BLaER1 (cell line): ENCODE measurements around the gene TFF2.

Experiments used
- H3K27ac ChIP-seq: shearing (Covaris generic); formaldehyde crosslinking; 2 replicates; pipeline ENCODE4 v1.8.1; 2022
- H3K27me3 ChIP-seq: shearing (Covaris generic); formaldehyde crosslinking; 2 replicates; pipeline ENCODE4 v1.8.1; 2022
- H3K36me3 ChIP-seq: shearing (Covaris generic); formaldehyde crosslinking; 2 replicates; pipeline ENCODE4 v1.8.1; 2022
- H3K4me1 ChIP-seq: shearing (Covaris generic); formaldehyde crosslinking; 2 replicates; pipeline ENCODE4 v1.8.1; 2022
- H3K4me2 ChIP-seq: shearing (Covaris generic); formaldehyde crosslinking; 2 replicates; pipeline ENCODE4 v1.8.1; 2022
- H3K4me3 ChIP-seq: shearing (Covaris generic); formaldehyde crosslinking; 2 replicates; pipeline ENCODE4 v1.8.1; 2022
- H3K9ac ChIP-seq: shearing (Covaris generic); formaldehyde crosslinking; 2 replicates; pipeline ENCODE4 v1.8.1; 2022
- H3K9me3 ChIP-seq: shearing (Covaris generic); formaldehyde crosslinking; 2 replicates; pipeline ENCODE4 v1.8.1; 2022
- H4K20me1 ChIP-seq: shearing (Covaris generic); formaldehyde crosslinking; 2 replicates; pipeline ENCODE4 v1.8.1; 2022
- Cebpa-rat ChIP-seq: shearing (Covaris generic); IDR thresholded peaks from 2 replicates; pipeline ENCODE4 v1.8.1; 2022

The TFF2 gene

GRCh38 chr21:42341776-42342542, 8.8 kb downstream of the TFF2 start:
- Histone ChIP-seq H3K9me3 (no peaks in the 10 kb centered on the region), H3K9ac (no peak overlapping the region), H3K27ac (no peak overlapping the region), H3K4me2 (no peak overlapping the region), H3K36me3 (no peaks in the 10 kb centered on the region), H4K20me1 (no peaks in the 10 kb centered on the region), H3K4me1 (peaks cover 6% of the 10 kb centered on the region), H3K27me3 (no peaks in the 10 kb centered on the region), H3K4me3 (no peak overlapping the region)
- no peak for TF ChIP-seq Cebpa-rat

GRCh38 chr21:42340187-42341050, 10.4 kb downstream of the TFF2 start:
- H3K36me3 ChIP-seq, result no peaks in the 10 kb centered on the region
- H3K27ac ChIP-seq, result no peak overlapping the region
- H3K4me2 ChIP-seq, result no peak overlapping the region
- H3K9ac ChIP-seq, result no peak overlapping the region
- H3K4me1 ChIP-seq, result peaks cover 6% of the 10 kb centered on the region
- no peak for TF ChIP-seq Cebpa-rat
- no peak overlapping the region for H3K4me3 ChIP-seq
- H3K9me3 ChIP-seq, result no peaks in the 10 kb centered on the region
- H4K20me1 ChIP-seq, result no peaks in the 10 kb centered on the region
- no peaks in the 10 kb centered on the region for H3K27me3 ChIP-seq

- Histone ChIP-seq H3K4me1 (peaks cover 6% of the 10 kb centered on the region), H3K4me3 (no peak overlapping the region), H3K27me3 (no peaks in the 10 kb centered on the region), H3K9ac (no peak overlapping the region), H3K36me3 (no peaks in the 10 kb centered on the region), H3K9me3 (no peaks in the 10 kb centered on the region), H3K27ac (no peak overlapping the region), H3K4me2 (no peak overlapping the region), H4K20me1 (no peaks in the 10 kb centered on the region)
- TF ChIP-seq Cebpa-rat, result no peak
Measured at GRCh38 chr21:42338729-42339715, 11.8 kb downstream of the TFF2 start.

GRCh38 chr21:42337830-42338728, 12.7 kb downstream of the TFF2 start:
- Histone ChIP-seq H4K20me1 (no peaks in the 10 kb centered on the region), H3K27ac (no peak overlapping the region), H3K4me2 (no peak overlapping the region), H3K4me1 (peaks cover 6% of the 10 kb centered on the region), H3K4me3 (no peak overlapping the region), H3K9ac (no peak overlapping the region), H3K9me3 (no peaks in the 10 kb centered on the region), H3K36me3 (no peaks in the 10 kb centered on the region), H3K27me3 (no peaks in the 10 kb centered on the region)
- TF ChIP-seq Cebpa-rat, result no peak

- H3K27ac ChIP-seq, result no peak overlapping the region
- no peak for TF ChIP-seq Cebpa-rat
- H3K9ac ChIP-seq, result no peak overlapping the region
- H3K36me3 ChIP-seq, result no peaks in the 10 kb centered on the region
- H4K20me1 ChIP-seq, result no peaks in the 10 kb centered on the region
- no peaks in the 10 kb centered on the region for H3K27me3 ChIP-seq
- H3K4me1 ChIP-seq, result peaks cover 6% of the 10 kb centered on the region
- no peak overlapping the region for H3K4me3 ChIP-seq
- no peak overlapping the region for H3K4me2 ChIP-seq
- 0 out of 2 replicates have a peak, but pooled peaks cover 4% of the 10 kb centered on the region for H3K9me3 ChIP-seq
Measured at GRCh38 chr21:42337276-42337675, 13.5 kb downstream of the TFF2 start.

- no peak for TF ChIP-seq Cebpa-rat
- no peak overlapping the region for H3K4me2 ChIP-seq
- no peak overlapping the region for H3K27ac ChIP-seq
Measured at GRCh38 chr21:42336054-42336453, 14.7 kb downstream of the TFF2 start.

GRCh38 chr21:42332557-42333317, 18.1 kb downstream of the TFF2 start:
- H3K9me3 ChIP-seq, result peaks cover 13% of the 10 kb centered on the region
- no peak for TF ChIP-seq Cebpa-rat
- 0 out of 2 replicates have a peak, but pooled peaks cover under 1% of the 10 kb centered on the region for H3K4me1 ChIP-seq
- no peak overlapping the region for H3K9ac ChIP-seq
- H3K4me2 ChIP-seq, result no peak overlapping the region
- H3K36me3 ChIP-seq, result no peaks in the 10 kb centered on the region
- H3K27ac ChIP-seq, result no peak overlapping the region
- no peaks in the 10 kb centered on the region for H3K27me3 ChIP-seq
- no peaks in the 10 kb centered on the region for H4K20me1 ChIP-seq
- H3K4me3 ChIP-seq, result no peak overlapping the region

More at GRCh38 chr21:42336054-42336453, 14.7 kb downstream of the TFF2 start:
- Histone ChIP-seq H3K4me3 (no peak overlapping the region), H3K27me3 (no peaks in the 10 kb centered on the region), H3K9me3 (peaks cover 13% of the 10 kb centered on the region), H3K9ac (no peak overlapping the region), H3K36me3 (no peaks in the 10 kb centered on the region), H4K20me1 (no peaks in the 10 kb centered on the region), H3K4me1 (peaks cover 6% of the 10 kb centered on the region)

GRCh38 chr21:42331660-42332059, 19.1 kb downstream of the TFF2 start:
- no peak overlapping the region for H3K27ac ChIP-seq
- no peak overlapping the region for H3K4me3 ChIP-seq
- no peak overlapping the region for H3K9ac ChIP-seq
- H3K4me1 ChIP-seq, result no peaks in the 10 kb centered on the region
- H4K20me1 ChIP-seq, result no peaks in the 10 kb centered on the region
- H3K36me3 ChIP-seq, result no peaks in the 10 kb centered on the region
- H3K27me3 ChIP-seq, result no peaks in the 10 kb centered on the region
- H3K9me3 ChIP-seq, result peaks cover 13% of the 10 kb centered on the region
- TF ChIP-seq Cebpa-rat, result no peak
- H3K4me2 ChIP-seq, result no peak overlapping the region
